GM04504 (cell line): ENCODE results near the gene CCDC38.

Experiments used
- DNase-seq: peaks from one replicate; pipeline ENCODE4 v3.0.0-alpha.2; 2012; ENCODE audit warnings: low read depth

Gene CCDC38

DNA sequence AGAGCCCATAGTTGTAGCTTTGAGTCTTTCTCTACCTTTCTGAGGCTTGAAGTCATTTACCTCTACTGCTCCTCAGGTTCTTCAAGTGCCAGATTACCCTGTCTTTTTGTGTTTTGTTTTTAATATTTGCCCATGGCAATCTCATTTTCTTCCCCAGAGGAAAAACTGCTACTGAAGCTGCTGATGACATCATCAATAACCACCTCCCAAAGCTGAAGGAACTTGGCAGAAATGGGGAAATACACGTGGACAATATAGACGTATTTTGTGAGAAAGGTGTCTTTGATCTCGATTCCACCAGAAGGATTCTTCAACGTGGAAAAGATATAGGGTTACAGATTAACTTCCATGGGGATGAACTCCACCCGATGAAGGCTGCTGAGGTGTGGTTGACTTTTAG is 17.8 kb upstream of the CCDC38 start:
- DNase-seq, result no peak

DNA sequence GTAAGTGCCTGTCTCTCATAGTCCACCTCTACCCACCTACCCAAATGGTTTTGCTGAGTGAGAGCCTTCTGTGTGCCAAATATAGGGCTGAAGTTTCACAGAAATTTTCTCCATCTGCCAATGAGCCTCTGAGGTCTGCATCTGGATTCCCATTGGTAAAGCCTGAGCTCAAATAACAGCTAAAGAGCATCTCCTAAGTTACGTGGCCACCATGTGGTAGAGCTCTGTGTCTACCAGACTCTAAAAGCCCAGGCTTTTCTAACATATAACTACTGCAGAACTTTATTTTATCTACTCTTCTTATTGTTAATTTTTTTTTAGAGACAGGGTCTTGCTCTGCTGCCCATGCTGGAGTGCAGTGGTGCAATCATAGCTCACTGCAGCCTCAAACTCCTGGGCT is 16.7 kb upstream of the CCDC38 start:
- no peak for DNase-seq

DNA sequence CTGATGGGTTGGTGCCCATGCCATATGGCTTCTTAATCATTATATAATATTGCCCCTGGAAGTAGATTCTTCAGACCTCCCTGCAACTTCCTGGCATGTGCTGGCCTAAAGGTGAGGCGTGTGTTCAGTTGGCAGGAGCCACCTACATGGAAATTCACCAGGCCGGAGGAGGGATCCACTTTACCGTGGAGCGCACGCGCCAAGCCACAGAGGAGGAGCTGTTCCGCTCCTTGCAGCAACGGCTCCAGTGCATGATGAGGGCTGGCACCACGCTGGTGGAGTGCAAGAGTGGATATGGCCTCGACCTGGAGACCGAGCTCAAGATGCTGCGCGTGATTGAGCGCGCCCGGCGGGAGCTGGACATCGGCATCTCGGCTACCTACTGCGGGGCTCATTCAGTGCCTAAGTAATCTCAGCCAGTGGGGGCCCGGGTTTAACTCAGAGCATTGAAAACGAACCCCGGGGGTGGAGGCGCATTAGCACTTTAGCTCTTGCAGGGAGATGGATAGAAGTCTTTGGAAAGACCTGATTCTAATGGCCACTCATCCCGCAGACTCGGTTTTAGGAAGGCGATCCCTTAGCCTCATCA is 14.2 kb upstream of the CCDC38 start:
- DNase-seq, result no peak

DNA sequence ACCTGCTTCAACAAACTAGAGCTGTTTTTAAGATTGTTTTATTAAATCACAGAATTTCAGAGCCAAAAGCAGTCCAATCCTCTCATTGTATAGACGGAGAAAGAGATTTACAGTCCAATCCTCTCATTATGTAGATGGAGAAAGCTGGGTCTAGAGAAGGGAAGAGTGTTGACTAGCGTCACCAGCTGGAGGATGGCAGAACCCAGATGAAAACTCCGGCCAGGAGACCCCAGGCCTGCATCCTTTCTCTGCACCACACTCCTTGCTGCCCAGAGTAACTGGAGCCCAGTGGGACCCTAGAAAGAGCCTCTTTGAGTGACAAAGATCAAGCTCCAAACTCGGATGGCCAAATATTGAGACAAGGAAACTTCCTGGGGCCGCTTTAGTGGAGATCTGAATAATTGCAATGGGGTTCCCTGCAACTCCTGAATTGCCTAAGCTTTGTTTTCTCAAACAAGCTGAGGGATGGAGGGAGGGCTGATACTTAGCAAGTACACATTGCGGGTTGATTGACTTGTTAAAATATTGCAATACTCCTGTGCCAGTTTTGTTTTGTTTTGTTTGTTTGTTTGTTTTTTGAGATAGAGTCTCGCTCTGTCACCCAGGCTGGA is 13.2 kb upstream of the CCDC38 start:
- DNase-seq, result no peak

DNA sequence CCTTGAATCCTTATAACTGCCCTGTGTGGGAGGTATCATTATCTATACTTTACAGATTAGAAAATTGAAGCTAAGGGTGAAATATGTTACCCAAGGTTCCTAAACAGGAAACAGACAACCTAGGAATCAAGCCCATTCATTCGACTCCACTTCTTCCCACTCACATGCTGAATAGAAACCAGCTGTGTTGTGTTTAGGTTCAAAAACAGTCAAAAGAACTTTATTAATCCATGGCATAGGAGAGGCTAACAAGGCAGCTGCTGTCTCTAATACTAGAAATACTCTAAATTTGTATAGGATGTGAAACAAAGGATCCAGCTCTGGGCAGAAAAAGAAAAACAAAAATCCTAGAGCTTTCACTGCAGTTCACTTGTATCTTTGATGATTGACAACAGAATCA is 10.6 kb upstream of the CCDC38 start:
- DNase-seq, result no peak

DNA sequence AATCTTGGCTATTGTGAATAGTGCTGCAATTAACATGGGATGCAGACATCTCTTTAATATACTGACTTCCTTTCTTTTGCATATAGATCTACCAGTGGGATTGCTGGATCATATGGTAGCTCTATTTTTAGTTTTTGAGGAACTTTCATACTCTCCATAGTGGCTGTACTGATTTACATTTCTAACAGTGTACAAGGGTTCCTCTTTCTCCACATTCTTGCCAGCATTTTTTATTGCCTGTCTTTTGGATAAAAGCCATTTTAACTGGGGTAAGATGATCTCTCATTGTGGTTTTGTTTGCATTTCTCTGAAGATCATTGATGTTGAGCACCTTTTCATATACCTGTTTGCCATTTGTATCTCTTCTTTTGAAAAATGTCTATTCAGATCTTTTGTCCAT is 9.1 kb upstream of the CCDC38 start:
- DNase-seq, result no peak

DNA sequence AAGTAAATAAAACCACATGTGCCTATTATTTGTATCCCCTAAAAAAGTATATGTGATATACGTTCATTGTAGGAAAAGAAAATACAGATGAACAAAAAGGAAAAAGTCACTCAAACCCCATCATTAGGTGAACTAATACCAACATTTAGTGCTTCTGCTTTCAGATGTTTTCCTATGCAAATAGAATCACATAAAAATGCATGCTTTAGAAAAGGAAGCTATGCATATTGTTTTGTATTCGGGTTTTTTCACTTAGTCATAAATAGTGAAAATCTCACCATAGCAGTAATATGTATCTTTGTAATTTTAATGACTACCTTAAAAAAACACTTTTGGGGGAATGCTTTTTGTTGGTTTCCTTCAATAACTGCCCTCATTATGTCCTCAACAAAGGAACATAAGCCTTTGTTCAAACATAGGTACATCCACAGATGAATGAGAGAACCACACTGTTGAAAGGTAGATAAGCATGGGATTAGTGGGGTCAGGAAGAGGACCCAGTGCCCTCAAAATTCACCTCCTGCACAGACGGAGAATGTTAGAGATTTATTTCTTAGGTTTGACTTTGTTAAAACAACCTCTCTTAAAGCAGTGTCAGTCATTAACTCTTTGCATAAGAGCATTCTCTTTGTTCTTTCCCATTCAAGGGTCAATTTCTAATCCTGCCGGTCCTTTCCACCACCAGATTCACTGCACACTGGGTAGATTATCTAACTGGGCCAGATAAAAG is 7.2 kb upstream of the CCDC38 start:
- no peak for DNase-seq

DNA sequence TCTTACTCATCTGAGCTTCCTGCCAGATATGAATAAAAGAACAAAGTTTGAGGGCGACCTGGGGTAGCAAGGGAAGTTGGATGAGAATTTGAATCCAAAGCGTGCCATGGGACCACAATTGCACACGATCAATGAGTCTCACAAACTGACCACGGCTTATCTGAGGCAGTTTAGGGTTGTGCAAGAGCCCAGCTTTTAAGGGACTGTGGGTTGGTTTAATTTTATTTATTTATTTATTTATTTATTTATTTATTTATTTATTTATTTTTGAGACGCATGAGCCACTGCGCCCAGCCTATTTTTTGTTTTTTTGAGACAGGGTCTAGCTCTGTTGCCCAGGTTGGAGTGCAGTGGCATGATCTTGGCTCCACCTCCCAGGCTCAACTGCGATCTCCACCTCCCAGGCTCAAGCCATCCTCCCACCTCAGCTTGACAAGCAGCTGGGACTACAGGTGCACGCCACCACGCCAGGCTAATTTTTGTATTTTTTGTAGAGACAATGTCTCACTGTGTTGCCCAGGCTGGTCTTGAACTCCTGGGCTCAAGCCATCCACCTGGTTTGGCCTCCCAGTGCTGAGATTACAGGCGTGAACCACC is 1.8 kb upstream of the CCDC38 start:
- DNase-seq, result no peak

DNA sequence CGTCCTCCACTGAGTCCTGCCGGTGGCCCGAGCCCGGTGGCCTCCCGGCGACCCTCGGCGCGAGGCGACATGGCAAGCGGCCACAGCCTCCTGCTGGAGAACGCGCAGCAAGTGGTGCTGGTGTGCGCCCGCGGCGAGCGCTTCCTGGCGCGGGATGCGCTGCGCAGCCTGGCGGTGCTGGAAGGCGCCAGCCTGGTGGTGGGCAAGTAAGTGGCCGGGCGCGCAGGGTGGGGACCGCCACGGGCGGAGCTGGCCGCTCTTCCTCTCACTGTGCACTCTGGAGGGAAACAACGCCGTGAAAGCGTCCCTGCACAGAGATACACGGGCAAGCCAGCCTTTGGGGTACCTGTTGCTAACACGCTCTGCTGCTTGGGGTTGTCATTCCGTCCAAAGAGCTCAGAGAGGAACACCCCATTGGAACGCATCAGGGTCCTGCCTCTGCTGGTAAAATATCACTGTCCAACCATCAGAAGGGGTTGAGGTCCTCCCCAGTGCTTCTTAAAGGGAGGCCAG is 972 bp upstream of the CCDC38 start, which contains the start of gene AMDHD1:
Gene AMDHD1, plus strand, starts transcription at position 2 of the 513 bp plus-strand sequence. Its CDS starts 68 bp downstream, at position 70.
- DNase-seq, result no peak

DNA sequence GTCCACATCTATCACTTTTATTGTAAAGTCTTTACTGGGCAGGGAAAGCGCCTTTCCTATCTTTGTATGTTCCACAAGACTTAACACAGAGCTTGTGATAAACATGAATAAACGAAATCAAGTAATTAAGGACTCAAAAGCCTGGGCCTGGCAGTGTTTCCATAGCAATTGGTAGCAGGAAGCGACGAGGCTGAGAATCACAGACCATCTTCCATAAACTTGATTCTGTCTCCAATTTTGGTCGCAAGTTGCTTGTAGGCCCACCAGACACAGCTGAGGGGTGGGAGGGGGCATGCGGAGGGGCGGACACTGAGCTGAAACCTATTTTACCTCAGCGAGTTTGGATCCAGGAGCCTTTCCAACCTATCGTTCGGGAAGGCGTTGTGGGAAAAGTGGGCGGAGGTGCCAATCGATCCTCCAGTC is 302 bp downstream of the CCDC38 start:
- no peak for DNase-seq

DNA sequence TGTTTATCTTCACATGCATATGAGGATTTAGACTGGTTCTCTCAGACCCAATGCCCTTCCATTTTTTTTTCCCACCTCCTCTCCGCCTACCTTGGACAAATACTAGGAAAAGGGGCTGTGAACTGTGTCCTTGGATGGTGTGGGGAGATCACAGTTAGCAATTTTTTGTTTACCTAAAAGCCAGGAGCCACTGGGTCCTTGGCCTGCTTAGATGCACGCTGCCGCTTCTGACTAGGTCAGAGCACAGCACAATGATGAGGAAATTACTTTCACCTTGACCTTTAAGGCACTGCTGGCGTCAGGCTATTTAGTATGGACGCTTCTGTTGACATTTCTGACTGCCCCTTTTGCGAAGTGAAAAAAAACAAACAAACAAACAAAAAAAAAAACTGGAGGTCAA is 1.9 kb downstream of the CCDC38 start:
- no peak for DNase-seq

DNA sequence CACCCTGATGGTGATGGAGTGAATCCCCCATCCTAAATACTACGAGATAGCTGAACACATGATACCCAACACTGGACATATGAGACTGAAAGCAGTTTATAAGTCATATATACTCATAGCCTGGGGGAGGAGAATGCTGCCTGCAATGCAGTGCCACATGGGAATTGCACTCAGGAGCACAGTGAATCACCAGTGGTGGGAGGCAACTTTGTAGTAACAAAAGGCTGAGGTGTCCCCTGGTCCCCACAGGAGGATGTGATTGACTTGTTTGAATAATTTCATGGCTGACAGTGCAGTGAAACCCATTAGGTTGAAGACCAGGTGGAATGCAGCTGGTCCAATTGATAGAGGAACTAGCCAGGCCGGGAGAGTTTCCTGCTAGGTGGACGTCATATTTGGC is 20.2 kb downstream of the CCDC38 start:
- DNase-seq, result no peak

DNA sequence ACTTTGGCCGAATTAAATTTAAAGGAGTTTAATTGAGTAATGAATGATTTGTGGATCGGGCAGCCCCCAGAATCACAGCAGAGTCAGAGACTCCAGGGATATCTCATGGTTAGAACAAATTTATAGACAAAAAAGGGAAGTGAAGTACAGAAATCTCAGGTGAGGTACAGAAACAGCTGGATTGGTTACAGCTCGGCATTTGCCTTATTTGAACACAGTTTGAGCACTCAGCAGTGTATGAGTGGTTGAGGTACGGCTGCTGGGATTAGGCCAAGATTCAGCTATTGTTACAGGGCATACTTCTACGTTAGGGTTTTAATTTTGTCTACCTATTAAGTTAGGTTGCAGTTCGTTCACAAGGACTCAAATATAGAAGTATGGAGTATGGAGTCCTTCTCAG is 23.3 kb downstream of the CCDC38 start:
- no peak for DNase-seq

DNA sequence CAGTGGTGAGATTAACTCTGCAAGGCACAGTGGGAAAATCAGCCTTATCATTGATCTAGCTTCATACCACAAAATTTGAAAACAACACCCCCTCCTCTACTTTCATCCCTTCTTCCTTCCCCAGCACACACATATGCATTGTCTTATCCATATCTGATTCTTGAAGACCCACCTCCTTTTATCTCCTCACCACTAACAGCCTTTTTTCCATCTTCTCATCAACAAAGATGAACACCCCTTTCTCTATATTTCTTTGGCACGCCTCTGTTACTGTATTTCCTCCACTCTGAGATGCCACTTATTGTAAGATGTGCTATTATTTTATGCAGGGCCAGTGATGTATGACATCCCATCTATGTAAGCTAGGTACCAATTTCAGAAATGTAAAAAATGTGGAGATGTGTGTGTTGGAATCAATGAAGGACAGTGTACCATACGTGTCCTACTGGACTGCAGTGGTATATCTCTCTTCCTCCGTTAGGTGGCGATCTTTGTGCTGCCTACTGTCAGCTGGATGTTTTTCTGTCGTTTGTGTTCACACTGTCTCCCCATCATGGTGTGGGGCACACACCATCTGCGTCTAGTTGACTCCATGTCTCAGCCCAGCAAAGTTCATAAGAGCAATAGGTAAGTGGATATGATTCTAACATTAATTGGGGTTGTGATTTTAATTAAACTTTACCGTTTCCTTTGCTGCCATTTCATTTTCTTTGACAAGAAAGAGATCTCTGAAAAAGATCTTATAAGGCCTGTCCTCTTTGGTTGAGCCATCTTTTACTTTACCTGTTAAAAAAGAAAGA is 24.0 kb downstream of the CCDC38 start:
- DNase-seq, result peak; percentile 21

DNA sequence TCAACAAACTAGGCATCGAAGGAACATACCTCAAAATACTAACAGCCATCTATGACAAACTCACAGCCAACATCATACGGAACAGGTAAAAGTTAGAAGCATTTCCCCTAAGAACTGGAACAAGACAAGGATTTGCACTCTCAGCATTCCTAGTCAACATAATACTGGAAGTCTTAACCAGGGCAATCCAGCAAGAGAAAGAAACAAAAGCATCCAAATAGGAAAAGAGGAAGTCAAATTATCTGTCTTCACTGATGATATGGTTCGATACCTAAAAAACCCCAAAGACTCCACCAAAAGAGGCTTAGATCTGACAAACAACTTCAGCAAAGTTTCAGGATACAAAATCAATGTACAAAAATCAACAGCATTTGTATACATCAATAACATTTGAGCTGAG is 32.5 kb downstream of the CCDC38 start:
- DNase-seq, result no peak

DNA sequence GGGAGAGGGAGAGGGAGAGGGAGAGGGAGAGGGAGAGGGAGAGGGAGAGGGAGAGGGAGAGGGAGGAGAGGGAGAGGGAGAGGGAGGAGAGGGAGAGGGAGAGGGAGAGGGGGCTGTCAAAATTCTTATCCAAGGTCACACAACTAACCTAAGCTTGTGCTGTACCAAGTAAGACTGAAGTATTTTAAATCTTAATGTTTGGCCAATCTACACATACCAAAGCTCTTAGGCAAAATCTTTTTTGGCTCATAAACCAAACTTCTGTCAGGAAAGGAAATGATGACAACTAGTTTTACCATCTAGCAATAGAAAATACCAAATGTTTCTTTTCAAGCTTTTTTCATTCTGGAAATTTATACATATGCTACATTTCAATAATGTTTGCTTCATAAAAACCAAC is 33.8 kb downstream of the CCDC38 start:
- peak; percentile 8 for DNase-seq

DNA sequence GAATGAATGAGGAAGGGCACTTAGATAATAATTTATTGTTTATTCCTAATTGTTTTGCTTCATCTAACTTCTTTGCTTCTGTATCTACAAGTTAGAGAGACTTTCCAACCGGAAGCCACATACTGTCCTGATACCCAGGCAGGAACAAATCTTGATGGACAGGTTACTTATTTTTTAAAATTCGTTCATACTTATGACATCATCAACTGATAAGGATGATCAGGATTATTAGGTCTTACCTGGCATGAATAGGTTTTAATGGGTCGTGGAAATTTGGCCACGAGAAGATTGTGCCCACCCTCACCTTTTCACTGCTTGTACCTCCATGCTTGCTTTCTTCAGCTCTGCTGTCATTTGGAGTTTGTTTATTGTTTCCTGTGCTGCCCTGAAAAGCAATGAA is 44.3 kb downstream of the CCDC38 start:
- DNase-seq, result no peak

DNA sequence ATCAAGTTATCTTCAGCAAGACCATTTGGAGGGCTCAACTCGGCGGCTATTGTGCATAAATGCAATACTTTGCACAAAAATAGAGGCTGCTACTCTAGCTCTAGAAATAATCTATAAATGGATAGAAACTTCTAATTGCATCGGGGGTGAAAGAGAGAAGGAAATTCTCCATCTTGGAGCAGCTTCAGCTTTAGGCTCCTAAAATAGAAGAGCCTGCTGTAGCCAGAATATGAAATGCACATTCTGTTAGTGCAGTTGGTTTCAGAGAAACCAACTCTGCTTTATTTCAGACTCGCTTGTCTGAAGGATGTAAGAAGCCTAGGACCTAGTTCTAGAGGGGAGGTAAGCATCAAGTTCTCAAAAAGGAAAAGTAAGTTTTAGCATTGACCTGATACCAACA is 45.6 kb downstream of the CCDC38 start:
- DNase-seq, result no peak

DNA sequence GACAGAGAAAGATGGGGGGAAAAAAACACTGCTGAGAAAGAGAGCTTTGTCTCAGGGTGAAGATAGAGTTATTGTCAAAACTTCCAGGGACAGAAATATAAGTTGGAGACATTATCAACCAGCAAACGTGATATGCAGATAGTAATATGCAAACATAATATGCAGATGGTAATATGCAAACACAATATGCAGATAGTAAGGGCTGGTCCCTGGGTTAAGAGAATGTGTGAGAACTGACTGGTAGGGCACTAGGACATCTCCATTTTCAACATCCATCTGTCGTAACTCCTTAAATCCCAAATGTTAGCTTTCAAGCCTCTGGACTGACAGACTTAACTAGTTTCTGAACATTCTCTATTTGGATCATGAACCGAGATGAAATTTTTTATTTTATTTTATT is 51.5 kb downstream of the CCDC38 start:
- no peak for DNase-seq

DNA sequence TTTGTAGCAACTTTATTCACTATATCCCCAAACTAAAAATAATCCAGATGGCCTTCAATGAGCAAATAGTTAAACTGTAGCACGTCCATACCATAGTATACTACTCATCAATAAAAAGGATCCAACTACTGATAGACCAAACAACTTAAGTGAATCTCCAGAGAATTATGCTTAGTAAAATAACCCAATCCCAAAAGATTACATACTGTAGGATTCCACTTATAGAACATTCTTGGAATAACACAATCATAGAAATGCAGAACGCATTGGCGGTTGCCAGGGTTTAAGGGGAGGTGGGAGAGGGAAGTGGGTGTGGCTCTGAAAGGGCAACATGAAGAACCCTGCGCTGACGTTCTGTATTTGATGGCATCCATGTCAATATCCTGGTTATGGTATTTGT is 55.1 kb downstream of the CCDC38 start:
- no peak for DNase-seq

DNA sequence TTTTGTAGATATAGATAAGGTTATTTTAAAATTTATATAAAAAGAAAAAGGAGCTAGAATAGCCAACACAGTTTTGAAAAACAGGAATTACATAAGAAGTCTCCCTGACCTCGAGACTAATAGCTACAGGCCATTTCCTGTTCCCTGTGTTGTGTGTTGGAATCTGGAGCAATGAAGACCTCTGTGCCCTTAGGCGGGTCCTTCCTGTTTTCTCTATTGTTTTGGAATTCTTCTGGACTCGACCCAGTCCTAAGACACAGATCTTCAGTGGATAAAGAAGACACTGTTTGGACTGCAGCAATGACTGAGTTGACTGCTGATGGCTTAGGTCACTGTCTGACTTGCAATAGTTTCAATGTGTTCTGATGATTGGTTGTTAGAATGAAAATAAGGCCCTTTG is 57.4 kb downstream of the CCDC38 start:
- no peak for DNase-seq

DNA sequence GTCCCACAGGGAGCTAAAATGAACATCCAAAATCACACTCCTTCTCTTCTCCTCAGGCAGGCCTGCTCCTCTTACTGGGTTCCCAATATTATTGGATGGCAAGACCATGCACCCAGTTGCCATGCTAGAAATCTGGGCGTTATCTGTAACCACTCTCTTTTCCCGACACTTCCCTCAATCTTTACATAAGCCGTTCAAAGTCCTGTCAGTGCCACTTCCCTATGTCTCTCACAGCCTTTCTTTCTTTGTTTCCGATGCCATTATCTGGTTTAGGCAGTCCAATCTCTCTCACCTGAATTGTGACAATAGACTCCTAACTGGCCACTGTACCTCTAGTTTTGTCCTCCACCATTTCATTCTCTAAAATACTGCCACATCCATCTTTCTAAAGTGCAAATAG is 59.5 kb downstream of the CCDC38 start:
- DNase-seq, result no peak
